SIG-M5 (cell line): ENCODE data around the gene MYO1D.
"Not testable (repeated sequence)": the region's sequence is repeated elsewhere in the genome, so short reads cannot be mapped to it uniquely, and the experiment has no call there.

Experiments used
- DNase-seq: peaks from one replicate; lab custom pipeline; 2025; lab: John Stamatoyannopoulos, UW

The MYO1D gene

DNA sequence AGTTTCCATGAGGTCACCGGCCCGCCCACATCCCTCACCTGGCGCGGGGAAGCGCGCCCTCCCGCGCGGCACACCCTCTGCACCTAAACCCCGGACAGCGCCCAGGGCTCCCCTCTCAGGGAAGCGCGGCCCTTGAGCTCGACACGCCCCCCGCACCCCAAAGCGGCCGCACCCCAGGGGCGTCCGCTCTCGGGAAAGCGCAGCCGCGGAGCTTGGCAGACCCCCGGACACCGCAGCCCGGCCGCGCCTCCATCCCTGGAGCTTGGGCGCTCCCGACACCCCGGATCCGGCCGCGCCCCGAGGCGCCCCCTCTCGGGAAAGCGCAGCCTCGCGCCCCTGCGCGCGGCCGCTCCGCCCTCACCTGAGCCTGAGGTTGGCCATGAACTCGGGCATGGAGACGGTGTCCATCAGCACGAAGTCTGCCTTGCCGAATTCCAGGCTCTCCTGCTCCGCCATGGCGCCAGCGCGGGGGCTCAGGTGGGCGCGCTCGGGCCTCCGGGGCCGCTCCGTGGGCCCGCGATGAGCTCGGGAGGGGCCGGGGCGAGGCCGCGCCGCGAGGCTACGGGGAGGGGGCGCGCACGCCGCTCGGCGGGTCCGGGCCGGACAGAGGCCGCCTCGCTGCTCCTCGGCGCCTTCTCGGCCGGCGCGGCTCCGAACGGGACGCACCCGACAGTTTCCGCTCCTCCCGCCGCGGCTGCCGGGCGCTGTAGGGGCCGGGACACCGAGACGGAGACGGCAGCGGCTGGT lies at the start of gene MYO1D:
MYO1D (minus strand) TSS at position 708 of the 747 bp plus-strand sequence; CDS start at position 456, 252 bp downstream.
- no peak for DNase-seq

DNA sequence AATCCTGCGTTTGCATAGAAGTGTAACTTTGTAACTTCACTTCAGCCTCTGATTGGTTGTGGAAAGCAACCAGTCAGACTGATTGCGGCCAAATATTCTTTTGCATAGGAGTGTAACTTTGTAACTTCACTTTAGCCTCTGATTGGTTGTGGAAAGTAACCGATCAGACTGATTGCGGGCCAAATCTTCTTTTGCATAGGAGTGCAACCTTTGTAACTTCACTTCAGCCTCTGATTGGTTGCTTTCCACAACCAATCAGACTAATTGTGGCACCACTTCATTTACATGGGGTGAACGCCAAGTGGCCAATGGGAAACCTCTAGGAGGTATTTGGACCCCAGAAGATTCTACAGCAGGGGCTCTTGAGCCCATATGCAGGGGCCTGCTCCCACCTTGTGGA lies 49.3 kb upstream of the MYO1D start:
- no peak for DNase-seq

DNA sequence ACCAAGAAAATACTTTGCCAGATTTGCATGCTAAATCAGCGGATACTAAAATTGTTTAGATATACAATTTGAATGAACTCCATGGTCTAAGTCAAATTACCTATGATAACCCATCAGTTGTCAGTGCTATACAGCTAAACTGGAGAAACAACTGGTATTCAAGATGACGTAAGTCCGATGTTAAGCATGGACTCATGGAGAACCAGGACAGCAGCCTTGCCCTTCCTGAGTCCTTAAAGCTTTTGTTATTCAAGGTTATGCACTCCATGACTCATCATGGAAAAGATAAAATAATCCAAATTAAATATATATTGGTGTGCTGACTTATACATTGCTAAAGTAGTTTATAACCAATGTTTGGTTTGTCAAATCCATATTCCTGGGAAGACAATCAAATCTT lies 47.0 kb upstream of the MYO1D start:
- DNase-seq = not testable (repeated sequence)

DNA sequence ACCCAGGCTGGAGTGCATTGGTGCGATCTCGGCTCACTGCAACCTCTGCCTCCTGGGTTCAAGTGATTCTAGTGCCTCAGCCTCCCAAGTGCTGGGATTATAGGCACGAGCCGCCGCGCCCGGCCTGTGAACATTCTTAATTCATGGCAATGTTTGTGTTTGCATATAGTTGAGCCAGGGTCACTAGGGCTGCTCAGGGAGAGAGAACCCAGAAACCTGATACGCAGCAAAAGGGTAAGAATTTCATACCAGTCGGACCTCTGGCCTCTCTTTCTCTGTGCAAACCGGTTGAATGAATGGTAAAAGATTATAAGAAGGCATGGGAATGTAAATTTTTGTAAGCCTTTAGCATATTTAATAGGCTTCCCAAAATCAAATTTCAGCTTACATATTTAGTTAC lies 44.1 kb upstream of the MYO1D start:
- DNase-seq = no peak

DNA sequence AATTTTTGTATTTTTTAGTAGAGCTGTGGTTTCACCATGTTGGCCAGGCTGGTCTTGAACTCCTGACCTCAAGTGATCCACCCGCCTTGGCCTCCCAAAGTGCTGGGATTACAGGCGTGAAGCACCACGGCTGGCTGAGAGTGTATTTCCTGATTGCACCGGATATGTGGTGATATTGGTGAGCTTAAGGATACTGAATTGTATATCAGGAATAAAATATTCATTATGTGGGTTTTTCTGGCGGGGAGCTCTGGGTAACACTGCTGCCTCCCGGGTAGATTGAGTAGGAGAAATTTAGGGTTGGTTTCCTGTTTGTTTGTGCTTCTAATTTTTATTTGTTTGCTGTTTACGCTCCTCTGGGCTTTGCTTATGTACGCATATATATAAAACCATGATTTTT lies 43.4 kb upstream of the MYO1D start:
- DNase-seq = no peak

DNA sequence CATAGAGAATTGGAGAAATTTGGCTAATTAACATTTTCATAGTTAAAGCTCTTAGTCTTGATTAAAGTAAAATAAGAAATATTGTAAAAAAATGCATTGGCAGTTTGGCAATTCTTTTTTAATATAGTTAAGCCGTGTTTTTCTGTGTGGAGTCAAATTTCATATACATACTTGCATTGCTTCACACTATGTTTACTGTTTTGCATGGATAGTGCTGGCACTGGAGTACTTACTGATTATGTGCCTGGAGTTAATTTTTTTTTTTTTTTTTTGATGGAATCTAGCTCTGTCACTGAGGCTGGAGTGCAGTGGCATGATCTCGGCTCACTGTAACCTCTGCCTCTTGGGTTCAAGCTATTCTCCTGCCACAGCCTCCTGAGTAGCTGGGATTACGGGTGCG lies 43.0 kb upstream of the MYO1D start:
- DNase-seq = not testable (repeated sequence)

DNA sequence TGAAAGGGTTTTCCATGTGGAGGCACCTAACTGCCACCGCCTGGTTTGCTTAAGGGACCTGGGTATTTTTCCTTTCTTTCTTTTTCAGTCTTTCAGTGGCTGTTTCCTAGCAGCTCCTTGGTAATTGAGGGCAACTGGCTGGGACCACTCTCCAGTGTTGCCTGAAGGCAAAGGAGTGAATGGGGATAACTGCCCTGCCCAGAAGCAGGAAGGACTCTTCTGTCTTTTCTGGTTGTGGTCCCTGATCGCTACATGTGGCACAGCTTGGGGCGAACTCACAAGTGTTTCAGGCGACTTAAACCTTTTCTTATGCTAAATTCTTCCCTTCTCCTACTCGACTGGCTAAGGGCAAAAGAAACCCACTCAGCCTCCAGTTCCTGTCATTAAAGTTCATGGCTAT lies 40.9 kb upstream of the MYO1D start:
- no peak for DNase-seq

DNA sequence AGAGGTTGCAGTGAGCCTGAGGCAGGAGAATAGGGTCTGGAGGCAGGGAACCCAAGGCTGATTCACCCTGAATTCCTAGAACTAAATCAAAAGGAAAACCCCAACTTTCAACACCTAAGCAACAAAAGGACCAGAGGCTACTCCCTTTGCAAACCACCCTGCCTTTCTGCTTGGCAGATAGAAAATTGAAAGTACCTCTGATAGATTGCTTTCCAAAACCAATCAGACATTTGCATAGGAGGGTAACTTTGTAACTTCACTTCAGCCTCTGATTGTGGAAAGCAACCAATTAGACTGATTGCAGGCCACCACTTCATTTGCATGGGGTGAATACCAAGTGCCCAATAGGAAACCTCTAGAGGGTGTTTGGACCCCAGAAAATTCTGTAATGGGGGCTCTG lies 40.2 kb upstream of the MYO1D start:
- no peak for DNase-seq

DNA sequence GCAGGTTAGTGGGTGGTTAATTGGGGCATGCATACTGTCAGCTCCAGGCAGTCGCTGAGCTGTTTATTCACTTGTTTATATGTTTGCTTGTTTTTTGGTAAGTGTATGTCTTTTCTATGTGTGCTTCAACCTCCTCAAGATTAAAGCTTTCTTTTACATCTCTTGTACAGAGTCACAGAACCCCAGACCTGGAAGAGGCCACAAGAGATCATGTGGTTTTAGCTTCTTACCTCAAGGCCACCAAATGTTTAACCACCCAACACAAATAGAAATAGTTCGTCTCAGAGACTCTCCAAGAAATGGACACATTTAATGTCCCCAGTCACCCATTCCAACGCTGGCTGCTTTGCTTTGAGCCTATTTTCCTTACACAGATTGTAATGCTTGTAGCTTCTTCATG lies 39.2 kb upstream of the MYO1D start:
- no peak for DNase-seq

DNA sequence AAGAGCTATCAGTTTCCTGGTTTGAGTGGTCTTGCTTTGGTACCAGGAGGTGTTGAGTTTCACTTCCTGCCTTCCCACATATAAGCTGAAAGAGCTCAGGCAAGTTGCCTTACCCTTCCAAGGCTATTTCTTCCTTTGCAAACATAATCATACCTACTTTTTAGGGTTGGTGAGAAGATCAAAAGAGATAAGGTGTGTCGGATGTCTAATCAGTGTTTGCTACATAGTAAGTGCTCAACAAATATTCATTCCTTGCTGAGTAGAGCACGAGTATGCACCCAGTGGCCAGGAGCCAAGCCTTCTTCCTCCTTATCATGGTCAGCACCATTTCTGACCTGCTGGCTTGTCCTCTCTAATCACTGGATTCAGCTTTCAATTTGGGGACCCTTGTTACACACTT lies 38.3 kb upstream of the MYO1D start:
- DNase-seq = no peak

DNA sequence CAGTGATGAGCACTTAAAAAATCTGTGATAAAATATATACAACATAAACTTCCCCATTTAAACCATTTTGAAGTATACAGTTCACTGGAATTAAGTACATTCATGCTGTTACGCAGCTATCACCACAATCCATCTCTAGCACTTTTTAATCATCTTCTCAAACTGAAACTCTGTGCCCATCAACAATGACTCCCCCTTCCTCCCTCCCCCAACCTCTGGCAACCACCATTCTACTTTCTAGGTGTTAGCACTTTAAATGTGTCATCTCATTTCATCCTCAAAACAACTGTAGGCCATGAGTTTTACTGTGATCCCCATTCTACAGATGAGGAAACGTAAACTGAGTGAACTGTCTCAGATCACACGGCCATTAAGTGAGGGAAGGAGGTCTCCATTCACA lies 37.3 kb upstream of the MYO1D start:
- no peak for DNase-seq

DNA sequence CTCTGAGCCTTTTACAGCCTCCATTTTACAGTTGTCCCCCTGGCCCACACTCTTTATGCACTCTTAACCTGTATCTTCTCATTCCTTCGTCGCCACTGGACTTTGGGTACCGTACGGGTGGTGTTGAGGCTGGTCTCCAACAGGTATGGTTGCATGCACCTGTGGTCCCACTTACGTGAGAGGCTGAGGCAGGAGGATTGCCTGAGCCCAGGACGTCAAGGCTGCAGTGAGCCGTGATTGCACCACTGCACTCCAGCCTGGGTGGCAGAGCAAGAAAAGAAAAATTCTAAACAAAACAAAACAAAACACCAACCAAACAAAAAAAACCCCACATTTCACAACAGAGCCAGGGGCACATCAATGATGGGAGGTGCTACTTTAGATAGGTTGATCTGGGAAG lies 36.7 kb upstream of the MYO1D start:
- DNase-seq = no peak

DNA sequence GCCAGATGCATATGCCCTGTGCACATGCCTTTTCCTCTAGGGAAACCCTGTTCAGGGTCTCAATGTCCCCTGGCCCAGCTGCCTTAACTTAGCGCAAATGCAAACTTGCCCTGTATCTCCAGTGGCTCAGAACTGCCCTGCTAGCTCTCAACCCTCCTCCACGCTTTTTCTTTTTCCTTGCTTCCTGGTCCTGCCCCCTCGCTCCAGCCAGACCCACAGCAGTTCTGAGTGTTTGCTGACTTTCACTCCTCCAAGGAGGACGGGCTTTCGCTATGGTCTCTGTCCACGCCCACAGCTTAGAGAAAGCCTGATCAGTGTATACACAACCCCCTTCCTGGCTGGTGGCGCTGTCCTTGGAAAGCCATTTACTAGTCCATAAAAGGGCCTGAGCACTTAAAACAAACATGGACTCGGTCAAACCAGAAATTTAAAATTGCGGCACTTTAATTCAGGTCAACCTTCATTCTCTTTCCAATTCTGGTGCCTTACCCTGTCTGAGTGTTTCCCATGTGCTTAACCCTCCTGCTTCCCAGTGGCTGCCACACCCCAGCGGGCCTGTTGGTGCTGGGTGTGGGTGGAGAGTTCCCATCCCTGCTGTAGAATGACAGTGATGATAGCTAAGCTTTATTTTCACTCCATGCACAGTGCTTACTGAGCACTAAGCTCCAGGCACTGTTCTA lies 35.4 kb upstream of the MYO1D start:
- DNase-seq = no peak

DNA sequence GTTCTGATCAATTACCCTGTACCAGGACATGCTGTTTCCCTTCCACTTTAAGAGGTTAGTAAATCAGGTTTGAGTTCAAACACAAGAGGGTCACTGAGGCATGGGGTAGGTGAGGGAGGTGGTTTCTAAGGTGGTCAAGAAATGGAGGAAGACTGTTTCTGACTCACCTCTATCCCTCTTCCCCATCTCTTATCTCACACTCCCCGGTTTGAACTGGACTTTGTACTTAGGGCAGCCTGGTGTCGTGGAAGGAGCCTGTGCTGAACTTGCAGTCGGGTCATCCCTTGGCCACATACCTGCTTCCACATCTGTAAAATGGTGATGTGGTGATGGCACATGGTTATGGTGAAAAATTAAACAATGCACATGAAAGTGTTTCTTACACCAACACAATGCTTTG lies 33.8 kb upstream of the MYO1D start:
- DNase-seq = no peak

DNA sequence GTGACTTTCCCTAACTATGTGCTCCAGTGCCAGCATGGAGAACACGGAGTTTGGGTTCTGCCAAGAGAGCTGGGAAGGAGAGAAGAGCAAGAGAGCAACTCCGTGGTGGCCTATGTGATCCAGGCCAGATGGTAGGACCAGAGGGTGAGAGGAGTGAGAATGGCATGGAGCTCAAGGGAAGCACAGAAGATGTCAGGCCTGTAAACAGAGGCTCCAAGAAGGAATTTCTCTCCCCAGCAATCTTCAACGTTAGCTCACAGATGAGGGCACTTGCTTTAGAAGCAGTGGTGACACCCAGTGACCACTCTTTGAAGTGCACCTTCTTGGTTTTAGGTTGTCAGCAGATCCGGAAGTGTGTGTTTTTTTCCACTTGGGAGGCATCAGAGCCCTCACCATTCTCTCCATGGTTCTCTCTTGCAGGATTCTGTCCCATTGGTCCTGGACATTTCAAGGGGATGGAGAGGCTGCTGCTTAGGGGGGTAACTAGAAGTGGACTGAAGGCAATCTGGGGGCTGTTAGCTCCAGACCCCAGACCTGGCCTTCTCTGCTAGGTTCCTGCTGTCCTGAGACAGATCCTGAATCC lies 33.0 kb upstream of the MYO1D start:
- no peak for DNase-seq

DNA sequence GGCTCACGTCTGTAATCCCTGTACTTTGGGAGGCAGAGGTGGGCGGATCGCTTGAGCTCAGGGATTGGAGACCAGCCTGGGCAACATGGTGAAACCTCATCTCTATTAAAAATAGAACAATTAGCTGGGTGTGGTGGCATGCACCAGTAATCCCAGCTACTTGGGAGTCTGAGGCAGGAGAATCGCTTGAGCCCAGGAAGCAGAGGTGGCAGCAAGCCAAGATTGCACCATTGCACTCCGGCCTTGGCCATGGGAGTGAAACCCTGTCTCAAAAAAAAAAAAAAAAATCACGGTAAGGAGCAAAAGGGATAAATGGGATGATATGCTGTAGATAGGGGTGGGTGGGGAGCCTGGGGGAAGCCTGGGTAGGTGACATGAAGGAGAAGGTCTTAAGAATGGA lies 30.7 kb upstream of the MYO1D start:
- no peak for DNase-seq

DNA sequence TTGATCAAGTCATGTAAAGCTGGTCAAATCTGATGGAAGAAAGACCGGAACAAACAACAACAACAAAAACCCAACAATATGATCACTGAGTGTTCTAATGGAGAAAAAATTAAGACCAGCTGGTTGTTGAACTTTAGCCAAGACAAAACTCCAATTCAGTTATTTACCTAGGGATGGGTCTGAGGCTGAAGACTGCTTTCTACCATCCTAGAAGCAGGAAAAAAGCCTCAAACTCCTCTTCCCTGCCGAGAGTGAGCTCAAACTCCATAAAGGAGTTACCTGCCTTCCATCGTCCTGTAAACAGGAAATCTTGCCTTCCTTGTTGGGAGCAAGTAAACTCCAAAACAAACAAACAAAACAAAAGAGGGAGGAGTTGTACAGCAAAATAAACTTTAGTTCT lies 28.0 kb upstream of the MYO1D start:
- DNase-seq = no peak

DNA sequence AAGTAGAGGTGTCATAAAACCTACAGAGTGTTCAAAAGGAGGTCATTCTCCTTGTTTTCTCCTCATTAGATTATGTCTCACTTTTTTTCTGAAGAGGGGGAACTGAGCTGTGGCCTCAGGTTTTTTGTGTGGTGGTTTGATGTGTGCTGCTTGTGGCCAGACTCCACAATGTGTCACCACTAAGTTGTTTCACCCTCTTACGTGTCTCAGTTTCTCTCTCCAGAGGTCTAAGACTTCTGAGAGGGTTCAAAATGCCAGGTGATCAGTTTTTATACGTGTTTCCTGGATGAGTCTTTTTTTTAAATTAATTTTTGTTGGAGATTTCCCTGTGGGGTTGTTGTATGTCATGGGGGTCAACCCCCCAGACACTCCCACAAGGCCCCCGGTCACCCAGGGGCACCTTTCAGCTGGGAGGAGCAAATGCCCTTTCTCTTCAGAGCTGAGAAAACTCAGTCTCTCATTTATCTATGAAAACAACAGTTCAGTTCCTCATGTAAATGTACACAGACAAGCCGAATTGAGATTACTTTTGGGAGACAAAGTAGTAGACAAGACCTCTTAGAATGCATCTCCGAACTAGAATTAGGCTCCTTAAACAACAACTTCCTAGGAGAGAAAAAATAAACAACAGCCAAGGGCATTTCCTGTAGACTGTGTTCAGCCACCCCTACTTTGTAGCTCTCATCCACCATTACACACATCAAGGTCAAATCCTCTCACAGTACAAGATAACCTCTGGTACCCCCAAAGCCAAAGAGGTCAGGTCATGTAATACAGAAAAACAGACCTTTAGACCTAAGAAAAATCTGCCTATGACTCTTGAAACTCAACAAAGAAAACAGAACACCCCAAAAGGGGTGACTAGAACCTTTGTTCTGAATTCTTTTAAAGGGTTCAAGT lies 27.1 kb upstream of the MYO1D start:
- DNase-seq = no peak

DNA sequence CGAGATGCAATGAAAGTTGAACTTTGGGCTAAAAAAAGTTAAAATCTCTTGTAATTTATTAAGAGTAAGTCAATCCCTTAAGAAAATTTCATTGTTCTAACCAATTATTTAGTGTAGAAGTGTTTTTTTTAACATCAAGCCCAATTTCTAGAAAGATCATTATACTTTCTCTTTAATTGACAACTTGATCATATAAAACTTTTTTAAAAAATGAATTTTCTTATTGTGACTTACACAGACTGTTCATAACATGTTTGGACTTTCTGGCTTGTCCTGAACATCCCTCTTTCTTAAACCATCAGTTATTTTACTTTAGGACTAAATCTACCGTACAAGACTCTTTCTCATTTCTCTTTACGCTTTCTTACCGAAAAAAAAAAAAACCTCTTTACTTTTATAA lies 24.8 kb upstream of the MYO1D start:
- DNase-seq = no peak

DNA sequence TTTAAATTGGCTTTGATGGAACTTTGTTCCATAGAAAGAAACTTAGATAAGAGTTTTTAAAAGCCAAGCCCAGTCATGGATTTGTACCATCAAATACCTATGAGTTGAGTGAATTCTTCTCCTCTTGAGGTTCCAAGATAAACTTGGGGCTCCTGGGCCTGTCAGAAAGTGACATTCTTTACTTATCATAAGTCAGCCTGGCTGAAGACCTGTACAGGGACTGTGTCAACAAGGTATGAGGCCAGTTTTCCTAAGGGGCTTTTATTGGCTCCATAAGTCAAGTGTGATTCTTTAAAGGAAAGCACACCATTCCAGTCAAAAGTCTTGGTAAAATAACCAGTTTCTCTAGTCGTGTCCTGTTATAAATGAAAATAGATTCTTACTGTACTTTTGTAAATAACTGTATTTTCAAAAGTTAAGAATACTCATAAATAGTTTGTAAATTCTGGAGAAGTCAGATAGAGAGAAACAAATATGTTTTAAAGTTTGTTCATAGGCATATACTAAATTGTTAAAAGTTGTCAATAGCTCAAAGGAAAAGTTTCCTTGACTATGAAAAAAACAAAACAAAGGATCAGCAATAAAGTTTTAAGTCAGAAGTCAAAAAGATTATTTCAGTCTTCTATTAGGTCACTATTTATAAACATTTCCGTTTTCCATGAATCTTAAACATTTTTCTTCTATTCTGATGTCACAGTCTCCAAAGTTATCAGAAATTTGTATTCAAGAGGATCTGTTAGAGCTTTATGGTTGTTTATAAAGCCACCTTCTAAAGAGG lies 22.5 kb upstream of the MYO1D start:
- DNase-seq = no peak

DNA sequence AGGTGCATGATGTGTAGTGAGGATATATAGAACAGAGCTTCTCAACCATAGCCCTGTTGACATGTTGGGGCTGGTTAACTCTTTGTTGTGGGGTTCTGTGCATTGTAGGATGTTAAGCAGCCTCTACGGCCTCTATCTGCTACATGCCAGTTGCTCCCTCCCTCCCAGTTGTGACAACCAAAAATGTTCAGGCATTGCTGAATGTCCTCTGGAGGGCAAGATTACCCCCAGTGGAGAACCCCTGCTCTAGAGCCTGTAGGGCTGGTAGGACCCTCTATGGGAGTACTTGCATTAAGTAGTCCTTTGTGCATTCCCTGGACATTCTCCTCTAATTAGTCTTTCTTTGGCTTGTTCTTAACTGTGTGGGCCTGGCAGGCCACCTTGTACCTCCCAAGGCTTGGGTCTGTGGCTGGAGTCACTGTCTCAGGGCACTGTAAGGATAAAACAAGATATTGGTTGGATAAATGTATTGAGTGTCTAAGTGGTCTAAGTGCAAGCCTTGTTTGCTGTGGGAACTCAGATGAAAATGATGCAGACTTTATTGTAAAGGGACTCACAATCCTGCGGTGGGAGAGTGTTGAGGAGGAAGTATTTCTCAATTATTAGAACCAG lies 19.8 kb upstream of the MYO1D start:
- DNase-seq = no peak
